Mesenchymal stem cell (in vitro differentiated cells and primary cell): Measurements from ENCODE around the gene CHAC1.
A peak's percentile ranks its signal among the peaks of the same experiment; 100 is the strongest.
"Not testable (repeated sequence)": the region's sequence is repeated elsewhere in the genome, so short reads cannot be mapped to it uniquely, and the experiment has no call there.

Experiments
- DNase-seq: peaks from one replicate; pipeline ENCODE4 v3.0.0-alpha.2; 2013
- H2AFZ ChIP-seq: one replicate; pipeline ENCODE4 v1.6.1; 2013; ENCODE audit warnings: low read depth, mild to moderate bottlenecking, control low read depth, inconsistent platforms, low read length, moderate library complexity
- H2AK5ac ChIP-seq: 2 replicates; pipeline ENCODE4 v1.6.1; 2013; ENCODE audit warnings: low read length, moderate library complexity, mild to moderate bottlenecking, inconsistent platforms; ENCODE audit not compliant: severe bottlenecking
- H2BK120ac ChIP-seq: one replicate; pipeline ENCODE4 v1.6.1; 2013; ENCODE audit warnings: low read depth, mild to moderate bottlenecking, inconsistent platforms, low read length, moderate library complexity
- H2BK12ac ChIP-seq, 2 experiments: one replicate each; pipeline ENCODE4 v1.6.1; 2013; ENCODE audit warnings: inconsistent platforms in 2 of 2, low read length in 2 of 2, mild to moderate bottlenecking in 2 of 2, moderate library complexity in 2 of 2, control low read depth in 1 of 2
- H2BK15ac ChIP-seq: one replicate; pipeline ENCODE4 v1.6.1; 2013; ENCODE audit warnings: mild to moderate bottlenecking, low read depth, inconsistent platforms; ENCODE audit not compliant: poor library complexity, severe bottlenecking
- H2BK5ac ChIP-seq: 2 replicates; pipeline ENCODE4 v1.6.1; 2013; ENCODE audit warnings: low read depth, mild to moderate bottlenecking, low read length, control low read depth, inconsistent platforms; ENCODE audit not compliant: poor library complexity, severe bottlenecking
- H3K14ac ChIP-seq, 2 experiments: one replicate each; pipeline ENCODE4 v1.6.1; 2013; ENCODE audit warnings: inconsistent platforms in 2 of 2, low read length in 2 of 2, control low read depth in 1 of 2, mild to moderate bottlenecking in 1 of 2, moderate library complexity in 1 of 2
- H3K18ac ChIP-seq, 2 experiments: one replicate each; pipeline ENCODE4 v1.6.1; 2013; ENCODE audit warnings: inconsistent platforms in 2 of 2, low read length in 2 of 2, control low read depth in 1 of 2, low read depth in 1 of 2, mild to moderate bottlenecking in 1 of 2
- H3K23ac ChIP-seq, 2 experiments: one replicate each; pipeline ENCODE4 v1.6.1; 2013; ENCODE audit warnings: inconsistent platforms in 2 of 2, low read length in 2 of 2, mild to moderate bottlenecking in 2 of 2, moderate library complexity in 2 of 2, control low read depth in 1 of 2
- H3K27ac ChIP-seq: 2 replicates; pipeline ENCODE4 v1.5.1; 2013; ENCODE audit warnings: mild to moderate bottlenecking, moderate library complexity, low read length, control low read depth, inconsistent platforms; ENCODE audit not compliant: poor library complexity, severe bottlenecking
- H3K27me3 ChIP-seq, 2 experiments: 2 replicates each; pipeline versions ENCODE4 v1.6.1 to v1.7.0; 2013; ENCODE audit warnings: low read length in 2 of 2, mild to moderate bottlenecking in 2 of 2, moderate library complexity in 2 of 2, control low read depth in 1 of 2, inconsistent platforms in 1 of 2; ENCODE audit not compliant: control insufficient read depth in 1 of 2, insufficient read depth in 1 of 2
- H3K36me3 ChIP-seq, 2 experiments: 2 replicates each; pipeline versions ENCODE4 v1.6.1 to v1.7.0; 2013; ENCODE audit warnings: low read length in 2 of 2, control low read depth in 1 of 2, inconsistent platforms in 1 of 2, low read depth in 1 of 2, mild to moderate bottlenecking in 1 of 2; ENCODE audit not compliant: insufficient read depth in 2 of 2, control insufficient read depth in 1 of 2
- H3K4ac ChIP-seq, 2 experiments: one replicate each; pipeline ENCODE4 v1.6.1; 2013; ENCODE audit warnings: inconsistent platforms in 2 of 2, low read length in 2 of 2, mild to moderate bottlenecking in 2 of 2, moderate library complexity in 2 of 2, control low read depth in 1 of 2, low read depth in 1 of 2
- H3K4me1 ChIP-seq: 2 replicates; pipeline ENCODE4 v1.6.1; 2013; ENCODE audit warnings: low read depth, low read length, control low read depth; ENCODE audit not compliant: control insufficient read depth, insufficient read depth
- H3K4me2 ChIP-seq: 2 replicates; pipeline ENCODE4 v1.6.1; 2013; ENCODE audit warnings: low read length, mild to moderate bottlenecking, inconsistent platforms; ENCODE audit not compliant: poor library complexity, severe bottlenecking
- H3K4me3 ChIP-seq, 2 experiments: 2 replicates each; pipeline versions ENCODE4 v1.5.1 to v1.7.0; 2013; ENCODE audit warnings: low read length in 2 of 2, mild to moderate bottlenecking in 2 of 2, control low read depth in 1 of 2, low read depth in 1 of 2; ENCODE audit not compliant: insufficient read depth in 1 of 2
- H3K79me1 ChIP-seq: replicated peaks from 2 replicates; pipeline ENCODE4 v1.6.1; 2013; ENCODE audit warnings: mild to moderate bottlenecking, control low read depth, low read length, inconsistent platforms; ENCODE audit not compliant: poor library complexity, severe bottlenecking
- H3K9ac ChIP-seq: 2 replicates; pipeline ENCODE4 v1.7.0; 2013; ENCODE audit warnings: mild to moderate bottlenecking, low read length, moderate library complexity
- H3K9me3 ChIP-seq: 2 replicates; pipeline ENCODE4 v1.7.0; 2013; ENCODE audit warnings: mild to moderate bottlenecking, low read length; ENCODE audit not compliant: control insufficient read depth
- H4K8ac ChIP-seq: one replicate; pipeline ENCODE4 v1.6.1; 2013; ENCODE audit warnings: inconsistent platforms, mild to moderate bottlenecking, low read length, moderate library complexity
- H4K91ac ChIP-seq: one replicate; pipeline ENCODE4 v1.6.1; 2013; ENCODE audit warnings: mild to moderate bottlenecking, low read length, inconsistent platforms
- WGBS: methylation state at CpG from one replicate; pipeline ENCODE4 v1.1.7; 2013; ENCODE audit warnings: mixed read lengths; 5-methylcytosine and 5-hydroxymethylcytosine counted together

Gene CHAC1

DNA sequence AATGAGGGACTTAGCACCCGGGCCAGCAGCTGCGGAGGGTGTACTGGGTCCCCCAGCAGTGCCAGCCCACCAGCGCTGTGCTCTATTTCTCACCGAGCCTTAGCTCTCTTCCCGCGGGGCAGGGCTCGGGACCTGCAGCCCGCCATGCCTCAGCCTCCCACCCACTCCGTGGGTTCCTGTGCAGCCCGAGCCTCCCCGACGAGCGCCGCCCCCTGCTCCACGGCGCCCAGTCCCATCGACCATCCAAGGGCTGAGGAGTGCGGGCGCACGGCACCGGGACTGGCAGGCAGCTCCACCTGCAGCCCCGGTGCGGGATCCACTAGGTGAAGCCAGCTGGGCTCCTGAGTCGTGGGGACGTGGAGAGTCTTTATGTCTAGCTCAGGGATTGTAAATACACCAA, 8.5 kb downstream of the CHAC1 start:
- not testable (repeated sequence) for H4K8ac ChIP-seq, H2BK12ac ChIP-seq, H3K14ac ChIP-seq, H3K27ac ChIP-seq, H2AFZ ChIP-seq, H3K9ac ChIP-seq, DNase-seq, H3K9me3 ChIP-seq, H3K4me3 ChIP-seq, H3K23ac ChIP-seq, H2AK5ac ChIP-seq, H3K4ac ChIP-seq, H2BK5ac ChIP-seq, H2BK15ac ChIP-seq, H4K91ac ChIP-seq, H3K36me3 ChIP-seq, H2BK120ac ChIP-seq, H3K79me1 ChIP-seq, H3K18ac ChIP-seq, H3K4me2 ChIP-seq
- 96% methylated on average over 24 of the region's 25 CpGs for WGBS
- Histone ChIP-seq H3K4me1 (peaks cover 11% of the 10 kb centered on the region), H3K27me3 (peaks cover 0 to 25% of the 10 kb centered on the region in 2 experiments)

DNA sequence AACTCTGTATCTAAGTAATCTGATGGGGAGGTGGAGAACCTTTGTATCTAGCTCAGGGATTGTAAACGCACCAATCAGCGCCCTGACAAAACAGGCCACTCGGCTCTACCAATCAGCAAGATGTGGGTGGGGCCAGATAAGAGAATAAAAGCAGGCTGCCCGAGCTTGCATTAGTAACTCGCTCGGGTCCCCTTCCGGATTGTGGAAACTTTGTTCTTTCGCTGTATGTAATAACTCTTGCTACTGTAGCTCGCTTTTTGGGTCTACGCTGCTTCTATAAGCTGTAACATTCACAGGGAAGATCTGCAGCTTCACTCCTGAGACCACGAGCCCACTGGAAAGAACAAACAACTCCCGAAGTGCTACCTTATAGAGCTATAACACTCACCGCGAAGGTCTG, 9.0 kb downstream of the CHAC1 start:
- H4K91ac ChIP-seq, H3K4ac ChIP-seq, H3K4me2 ChIP-seq, H4K8ac ChIP-seq, H3K9ac ChIP-seq, H2BK5ac ChIP-seq, H3K23ac ChIP-seq, DNase-seq, H2AK5ac ChIP-seq, H3K36me3 ChIP-seq, H3K4me1 ChIP-seq, H2BK12ac ChIP-seq, H3K27ac ChIP-seq, H3K4me3 ChIP-seq, H3K18ac ChIP-seq, H3K79me1 ChIP-seq, H2AFZ ChIP-seq, H2BK120ac ChIP-seq, H2BK15ac ChIP-seq, H3K9me3 ChIP-seq, H3K14ac ChIP-seq: not testable (repeated sequence)
- WGBS, result 98% methylated on average over 14 of the region's 14 CpGs
- peaks cover 0 to 25% of the 10 kb centered on the region in 2 experiments for H3K27me3 ChIP-seq

DNA sequence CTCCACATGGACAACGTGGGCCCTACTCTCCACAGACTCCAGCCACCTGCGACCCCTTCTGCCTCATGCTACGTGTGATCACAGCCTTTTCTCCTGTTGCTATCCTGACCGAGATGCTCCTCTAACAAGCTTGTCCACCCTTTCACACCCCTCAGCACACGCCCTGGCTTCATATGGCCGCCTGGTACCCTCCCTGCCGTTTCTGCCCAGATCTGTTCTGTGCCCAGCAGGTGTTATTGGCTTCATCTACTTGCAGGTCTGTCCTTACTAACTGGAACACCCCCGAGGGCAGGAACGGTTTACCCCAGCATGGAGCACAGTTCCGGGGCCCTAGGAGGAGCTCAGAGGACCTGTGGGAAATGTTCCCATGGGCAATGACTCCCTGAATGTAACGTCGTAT, 9.9 kb downstream of the CHAC1 start:
- Histone ChIP-seq H3K14ac (no peak overlapping the region), H3K36me3 (no peaks in the 10 kb centered on the region), H4K8ac (no peak overlapping the region), H3K79me1 (no peaks in the 10 kb centered on the region), H2BK12ac (no peak overlapping the region), H3K4me2 (no peak overlapping the region), H3K27me3 (peaks cover 0 to 25% of the 10 kb centered on the region in 2 experiments), H2AFZ (no peak overlapping the region), H3K4me3 (no peak overlapping the region), H3K23ac (no peak overlapping the region), H3K4me1 (peaks cover 6% of the 10 kb centered on the region), H3K9ac (no peak overlapping the region), H2AK5ac (no peak overlapping the region), H3K4ac (no peak overlapping the region), H4K91ac (no peak overlapping the region), H3K27ac (no peak overlapping the region), H2BK5ac (no peak overlapping the region), H3K18ac (no peak overlapping the region), H2BK15ac (no peak overlapping the region), H3K9me3 (no peaks in the 10 kb centered on the region), H2BK120ac (no peak overlapping the region)
- no peak for DNase-seq
- 89% methylated on average over 12 of the region's 12 CpGs for WGBS

DNA sequence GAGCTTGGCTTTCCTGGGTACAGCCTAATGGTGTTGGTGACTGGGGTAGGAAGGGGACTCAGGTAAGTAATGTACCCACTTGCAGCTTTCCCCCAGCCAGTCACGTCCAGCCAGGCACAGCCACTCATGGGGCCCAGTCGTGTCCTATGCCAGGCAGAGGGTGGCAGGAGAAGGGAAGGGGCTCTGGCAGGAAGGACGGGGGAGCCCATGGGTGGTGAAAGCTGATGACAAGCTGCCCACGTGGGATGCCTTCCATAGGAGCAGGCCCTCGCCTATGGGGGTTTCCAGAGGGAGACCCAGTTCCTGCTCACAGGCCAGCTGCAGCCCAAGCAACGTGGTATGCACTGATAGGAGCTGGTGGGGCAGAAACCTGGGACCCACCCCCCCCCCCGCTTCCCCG, 10.7 kb downstream of the CHAC1 start:
- Histone ChIP-seq H3K23ac (no peak overlapping the region), H4K91ac (no peak overlapping the region), H2BK15ac (no peak overlapping the region), H3K4me1 (peaks cover 6% of the 10 kb centered on the region), H3K4me2 (no peak overlapping the region), H3K9me3 (no peaks in the 10 kb centered on the region), H3K79me1 (no peaks in the 10 kb centered on the region), H2AK5ac (no peak overlapping the region), H2AFZ (no peak overlapping the region), H2BK12ac (peak overlapping the region in 1 of 2 experiments; percentile 15), H3K4me3 (no peak overlapping the region), H3K18ac (peak overlapping the region in 1 of 2 experiments; percentile 29), H3K9ac (no peak overlapping the region), H3K27ac (no peak overlapping the region), H2BK5ac (no peak overlapping the region), H3K14ac (no peak overlapping the region), H4K8ac (no peak overlapping the region), H3K4ac (no peak overlapping the region), H2BK120ac (no peak overlapping the region), H3K36me3 (no peaks in the 10 kb centered on the region), H3K27me3 (peaks cover 0 to 25% of the 10 kb centered on the region in 2 experiments)
- no peak for DNase-seq
- WGBS, result 95% methylated on average over 5 of the region's 8 CpGs
